Stimulated activated CD4-positive, alpha-beta T cell treated with anti-CD3 and anti-CD28 coated beads, Interleukin-2, amount 100 ng/mL, for 4 hours (primary cell): Measurements from ENCODE around the gene M1AP.

Experiments
- DNase-seq: peaks from one replicate; pipeline ENCODE4 v3.0.0-alpha.2; 2020; ENCODE audit warnings: low read depth

M1AP gene

DNA sequence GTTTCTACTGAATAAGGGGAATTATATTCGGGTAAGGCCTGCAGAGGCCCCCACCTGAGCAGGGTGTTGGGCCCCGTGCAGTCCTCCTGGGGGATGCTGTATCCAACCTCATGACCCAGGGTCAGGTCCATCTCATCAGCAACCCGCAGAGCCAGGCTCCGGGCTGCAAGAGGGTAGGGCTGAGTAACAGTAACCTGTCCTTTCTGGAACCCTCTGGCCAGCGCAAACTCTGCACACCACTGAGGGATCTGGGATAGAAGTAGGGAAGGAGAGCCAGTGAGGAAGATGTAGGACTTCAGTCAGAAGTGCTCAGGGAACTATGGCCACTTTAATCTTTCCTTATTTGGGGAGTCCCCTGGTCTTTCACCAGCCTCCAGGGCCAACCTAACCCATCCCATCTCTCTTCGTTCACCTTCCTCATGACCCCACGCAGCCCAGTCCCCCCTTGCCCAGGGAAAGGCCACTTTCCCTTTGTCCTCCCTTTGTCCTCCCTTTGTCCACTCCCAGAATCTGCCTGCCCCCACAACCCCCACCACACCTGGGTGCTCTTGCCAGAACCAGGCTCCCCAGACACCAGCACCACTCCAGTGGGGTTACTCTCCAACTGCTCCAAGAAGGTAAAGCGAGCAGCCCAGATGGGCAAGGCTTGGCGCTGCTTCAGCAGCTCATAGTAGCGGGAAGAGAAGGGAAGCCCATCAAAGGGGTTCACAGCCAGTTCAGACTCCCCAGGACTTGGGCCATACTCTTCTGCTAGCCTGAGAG, 123.0 kb downstream of the M1AP start:
- DNase-seq, result no peak

DNA sequence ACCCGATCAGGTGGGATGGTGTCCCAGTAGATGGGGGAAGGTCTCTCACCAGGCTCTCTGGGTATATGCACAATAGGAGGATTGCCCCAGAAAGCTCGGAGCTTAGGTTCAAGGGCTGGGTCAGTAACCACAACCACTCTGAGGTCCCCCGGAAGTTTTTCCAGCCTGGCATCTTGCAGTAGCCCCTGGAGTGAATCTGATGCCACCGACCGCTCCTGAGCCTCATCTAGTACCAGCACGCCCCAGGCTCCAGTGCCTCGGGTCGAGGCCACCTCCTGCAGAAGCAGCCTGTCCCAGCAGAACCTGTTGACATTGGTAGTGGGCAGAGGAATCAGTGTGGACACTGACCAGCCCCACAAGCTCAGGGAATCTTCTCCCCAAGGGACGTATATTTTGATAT, 124.1 kb downstream of the M1AP start:
- DNase-seq, result no peak

- DNase-seq, result no peak
These were observed 125.6 kb downstream of the M1AP start for GRCh38 chr2:74522516-74522915.

DNA sequence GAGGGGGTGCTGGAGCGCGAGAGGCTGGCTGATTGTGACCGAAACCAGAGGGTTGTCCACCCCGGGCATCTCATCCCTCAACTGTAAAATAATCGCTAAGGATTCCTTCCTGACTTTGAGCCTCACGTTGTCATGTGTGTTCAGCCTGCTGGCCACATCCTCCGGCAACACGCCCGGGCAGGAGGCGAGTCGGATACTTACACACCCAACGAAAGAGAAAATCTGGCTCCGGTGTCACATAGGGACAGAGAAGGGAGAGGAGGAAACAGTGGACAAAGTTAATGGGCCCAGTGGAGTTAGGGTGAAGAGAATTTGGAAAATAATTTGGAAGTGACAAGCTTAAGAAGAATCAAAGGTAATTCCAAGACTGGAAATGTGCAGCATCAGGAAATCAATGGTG, 131.5 kb downstream of the M1AP start:
- no peak for DNase-seq

- peak; percentile 69 for DNase-seq
These were observed 132.0 kb downstream of the M1AP start for GRCh38 chr2:74515981-74516633.

DNA sequence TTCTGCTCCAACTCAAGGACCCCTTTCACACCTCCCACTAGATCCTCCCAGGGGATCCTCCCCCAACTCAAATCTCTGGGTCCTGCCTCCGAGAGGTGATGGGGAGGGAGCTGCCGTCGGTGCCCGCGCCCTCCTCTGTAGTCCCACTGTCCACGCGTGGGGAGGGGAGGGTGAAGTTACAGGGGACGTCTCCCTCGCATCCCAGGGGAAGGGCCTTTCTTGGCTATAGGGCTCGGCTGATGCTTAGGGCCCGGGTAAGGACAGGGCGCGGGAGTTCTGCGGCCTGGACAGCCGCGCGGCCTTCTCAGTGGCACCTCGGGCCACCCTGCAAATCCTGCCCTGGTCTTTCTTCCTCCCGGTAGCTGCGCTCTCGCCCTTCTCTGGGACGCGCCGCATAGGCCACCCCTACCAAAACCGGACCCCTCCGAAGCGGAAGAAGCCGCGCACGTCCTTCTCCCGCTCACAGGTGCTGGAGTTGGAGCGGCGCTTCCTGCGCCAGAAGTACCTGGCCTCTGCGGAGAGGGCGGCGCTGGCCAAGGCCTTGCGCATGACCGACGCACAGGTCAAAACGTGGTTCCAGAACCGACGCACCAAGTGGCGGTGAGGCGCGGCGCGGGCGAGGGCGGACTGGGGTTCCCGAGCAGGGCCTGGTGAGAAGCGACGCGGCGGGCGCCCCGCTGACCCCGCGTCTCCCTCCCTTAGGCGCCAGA, 132.7 kb downstream of the M1AP start:
- no peak for DNase-seq

GRCh38 chr2:74514368-74515270, 133.5 kb downstream of the M1AP start, which contains the start of gene TLX2:
TLX2 (plus strand) TSS chr2:74514450; CDS start chr2:74514807, 357 bp downstream.
- DNase-seq, result no peak

DNA sequence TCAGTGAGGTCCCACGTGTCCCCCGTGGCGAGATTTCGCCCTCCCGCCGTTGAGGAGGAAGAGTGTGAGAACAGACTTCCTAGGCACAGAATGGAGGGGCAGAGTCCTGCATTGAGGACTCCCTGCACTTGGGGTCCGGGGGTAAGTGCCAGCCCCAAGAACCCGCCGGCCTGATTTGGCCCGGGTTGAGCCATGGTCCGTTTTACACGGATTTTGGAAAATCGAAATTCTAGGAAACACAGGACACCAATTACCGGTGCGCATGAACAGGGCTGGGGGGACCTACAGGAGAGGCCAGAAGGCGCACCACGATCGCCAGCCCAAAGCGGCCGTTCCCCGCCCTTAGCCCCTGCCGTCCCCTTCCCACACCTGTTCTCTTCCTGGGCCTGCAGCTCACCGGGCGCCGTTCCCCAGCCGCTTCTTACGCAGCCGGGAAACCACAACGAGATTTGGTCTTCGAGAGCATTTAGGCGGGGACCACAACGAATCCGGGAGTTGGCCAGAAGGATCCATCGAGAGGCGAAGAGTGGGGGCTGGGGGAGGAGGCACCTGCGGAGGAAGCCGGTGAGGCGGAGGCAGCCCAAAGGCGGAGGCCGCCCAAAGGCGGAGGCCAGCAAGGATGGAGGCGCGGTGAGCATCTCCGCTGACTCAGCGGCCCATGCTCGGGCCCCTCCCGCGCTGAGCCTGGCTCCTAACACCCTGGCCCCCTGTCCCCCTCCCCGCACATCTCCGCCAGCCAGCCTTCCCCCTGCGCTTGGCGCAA, 134.3 kb downstream of the M1AP start:
- no peak for DNase-seq

GRCh38 chr2:74512744-74513604, 135.2 kb downstream of the M1AP start:
- DNase-seq, result no peak

DNA sequence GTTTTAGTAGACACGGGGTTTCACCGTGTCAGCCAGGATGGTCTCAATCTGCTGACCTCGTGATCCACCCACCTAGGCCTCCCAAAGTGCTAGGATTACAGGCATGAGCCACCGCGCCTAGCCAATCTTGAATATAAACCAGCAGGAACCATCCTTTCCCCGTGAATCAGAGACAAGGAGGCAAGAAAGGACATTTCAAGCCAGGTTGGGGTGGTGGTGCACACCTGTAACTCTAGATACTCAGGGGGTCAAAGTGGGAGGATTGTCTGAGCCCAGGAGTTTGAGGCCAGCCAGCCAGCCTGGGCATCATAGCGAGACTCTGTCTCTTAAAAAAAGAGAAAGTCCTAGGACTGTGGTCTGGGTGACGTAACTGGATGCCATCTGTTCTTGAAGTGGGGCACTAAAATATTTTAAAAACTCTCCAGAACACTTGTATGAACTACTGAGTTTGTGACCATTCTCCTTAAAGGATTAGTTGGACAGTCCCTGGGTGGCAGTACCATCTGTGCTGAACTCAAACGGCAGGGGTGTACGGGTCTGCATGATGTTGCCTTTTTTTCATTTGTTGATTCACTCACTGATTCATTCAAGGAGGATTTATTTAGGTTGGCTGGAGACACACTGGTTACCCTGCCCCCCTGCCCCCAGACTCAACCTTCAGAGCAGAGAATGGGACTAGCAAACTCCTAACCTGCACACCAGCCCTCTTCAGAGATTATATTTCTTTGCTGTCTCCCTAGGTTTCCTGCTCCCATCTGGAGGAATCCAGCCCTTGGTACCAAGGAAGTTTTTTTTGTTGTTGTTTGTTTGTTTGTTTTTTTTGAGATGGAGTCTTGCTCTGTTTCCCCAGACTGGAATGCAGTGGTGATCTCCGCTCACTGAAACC, 136.8 kb downstream of the M1AP start:
- DNase-seq, result no peak

- no peak for DNase-seq
These were observed 137.9 kb downstream of the M1AP start for GRCh38 chr2:74510272-74510671.

- DNase-seq, result no peak
These were observed 140.1 kb downstream of the M1AP start for GRCh38 chr2:74507926-74508520.
